Effector CD8-positive, alpha-beta T cell (primary cell): Measurements from ENCODE around the gene TRABD2A.
"Not testable (repeated sequence)": the region's sequence is repeated elsewhere in the genome, so short reads cannot be mapped to it uniquely, and the experiment has no call there.

ENCODE experiments used
- DNase-seq: peaks from one replicate; lab custom pipeline; 2025; lab: John Stamatoyannopoulos, UW
- total RNA-seq, 4 experiments: gene quantifications; one replicate each; lab custom pipeline; 2026; lab: John Stamatoyannopoulos, UW

The TRABD2A gene, protein sequence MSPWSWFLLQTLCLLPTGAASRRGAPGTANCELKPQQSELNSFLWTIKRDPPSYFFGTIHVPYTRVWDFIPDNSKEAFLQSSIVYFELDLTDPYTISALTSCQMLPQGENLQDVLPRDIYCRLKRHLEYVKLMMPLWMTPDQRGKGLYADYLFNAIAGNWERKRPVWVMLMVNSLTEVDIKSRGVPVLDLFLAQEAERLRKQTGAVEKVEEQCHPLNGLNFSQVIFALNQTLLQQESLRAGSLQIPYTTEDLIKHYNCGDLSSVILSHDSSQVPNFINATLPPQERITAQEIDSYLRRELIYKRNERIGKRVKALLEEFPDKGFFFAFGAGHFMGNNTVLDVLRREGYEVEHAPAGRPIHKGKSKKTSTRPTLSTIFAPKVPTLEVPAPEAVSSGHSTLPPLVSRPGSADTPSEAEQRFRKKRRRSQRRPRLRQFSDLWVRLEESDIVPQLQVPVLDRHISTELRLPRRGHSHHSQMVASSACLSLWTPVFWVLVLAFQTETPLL
- total RNA-seq, result 18.9 to 30.2 (median 24.6) reads per million in 4 experiments

DNA sequence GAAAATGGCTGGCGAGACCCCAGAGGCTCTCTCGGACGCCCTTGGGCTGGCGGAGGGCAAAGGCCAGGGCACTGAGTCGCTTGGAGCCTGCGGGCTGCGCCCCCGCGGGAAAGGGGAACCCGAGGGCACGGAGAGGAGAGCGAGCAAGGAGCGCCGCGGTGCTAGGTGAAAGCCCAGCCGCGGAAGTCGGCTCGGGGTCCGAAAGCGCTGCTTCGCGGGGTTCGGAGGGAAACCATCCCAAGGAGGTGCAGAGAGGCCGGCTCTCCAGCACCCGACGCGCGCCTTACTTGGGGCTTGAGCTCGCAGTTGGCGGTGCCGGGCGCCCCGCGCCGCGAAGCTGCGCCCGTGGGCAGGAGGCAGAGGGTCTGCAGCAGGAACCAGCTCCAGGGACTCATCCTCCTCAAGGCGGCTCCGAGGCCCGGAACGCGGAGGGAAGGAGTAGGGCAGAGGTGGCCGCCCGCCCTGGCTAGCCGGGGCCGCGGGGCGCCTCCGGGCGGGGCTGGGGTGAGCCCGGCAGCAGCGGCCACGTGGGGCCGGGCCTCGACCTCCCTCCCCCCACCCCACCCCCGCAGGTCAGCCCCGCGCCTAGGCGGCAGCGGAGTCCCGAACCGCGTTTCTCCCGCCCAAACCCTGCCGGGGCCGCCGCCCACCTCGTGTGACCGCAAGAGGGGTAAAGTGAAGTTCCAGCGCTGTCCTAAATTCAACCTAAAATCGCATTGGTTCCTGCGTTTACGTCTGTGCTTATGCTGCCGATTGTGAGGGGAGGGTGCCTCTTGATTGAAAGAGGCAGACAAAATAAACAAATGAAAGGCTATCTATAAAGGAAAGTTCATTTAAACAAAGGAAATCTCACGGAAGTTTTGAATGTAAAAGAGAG lies at the start of gene TRABD2A:
TRABD2A (minus strand) TSS at position 440 of the 877 bp plus-strand sequence; CDS start at position 395, 45 bp downstream.
- DNase-seq, result peak; percentile 43

DNA sequence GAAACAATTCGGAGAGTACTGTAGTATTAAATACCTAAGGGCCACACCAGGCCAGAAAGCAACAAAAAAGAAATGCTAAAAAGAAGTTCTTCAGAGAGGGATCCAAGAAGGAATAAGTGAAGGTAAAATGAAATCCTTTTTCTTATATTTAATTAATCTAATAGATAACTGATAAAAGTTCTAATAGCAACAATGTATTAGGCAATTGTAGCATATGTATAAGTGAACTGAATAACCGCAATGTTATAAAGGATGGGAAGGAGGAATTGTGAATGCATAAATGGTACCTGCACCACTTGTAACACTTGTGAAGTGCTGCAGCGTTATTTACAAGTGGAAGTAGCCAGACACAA lies 46.4 kb upstream of the TRABD2A start:
- no peak for DNase-seq

DNA sequence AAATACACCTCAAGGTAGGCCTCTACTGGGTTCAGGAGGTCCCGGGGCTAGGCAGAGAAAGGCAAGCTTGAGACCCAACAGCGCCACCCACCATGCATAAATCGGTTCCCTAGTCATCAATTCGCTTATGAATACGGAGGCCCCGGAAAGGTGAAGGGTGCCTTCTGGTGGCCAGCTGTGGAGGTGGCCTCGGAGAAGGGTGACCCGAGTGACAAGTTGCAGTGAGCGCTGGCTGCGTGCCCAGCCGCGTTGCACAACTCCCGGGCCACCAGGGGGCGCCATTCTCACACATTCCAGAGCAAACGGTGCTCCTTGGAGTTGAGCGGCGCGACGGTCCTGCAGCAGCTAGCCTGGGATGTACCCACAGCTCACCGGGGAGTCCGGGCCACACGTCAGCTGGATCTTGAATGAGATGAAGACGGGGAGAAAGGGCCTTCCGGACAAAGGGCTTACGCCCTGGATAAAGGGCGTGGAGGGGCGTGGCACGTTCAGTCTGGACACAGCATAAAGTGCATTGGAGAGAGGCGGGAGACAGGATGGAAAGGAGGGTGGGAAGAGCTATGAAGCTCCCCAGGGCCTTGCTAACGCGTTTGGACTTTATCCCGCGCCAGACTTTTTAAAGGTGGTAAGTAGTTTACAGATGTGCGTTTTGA lies 45.0 kb upstream of the TRABD2A start:
- peak; percentile 97 for DNase-seq

DNA sequence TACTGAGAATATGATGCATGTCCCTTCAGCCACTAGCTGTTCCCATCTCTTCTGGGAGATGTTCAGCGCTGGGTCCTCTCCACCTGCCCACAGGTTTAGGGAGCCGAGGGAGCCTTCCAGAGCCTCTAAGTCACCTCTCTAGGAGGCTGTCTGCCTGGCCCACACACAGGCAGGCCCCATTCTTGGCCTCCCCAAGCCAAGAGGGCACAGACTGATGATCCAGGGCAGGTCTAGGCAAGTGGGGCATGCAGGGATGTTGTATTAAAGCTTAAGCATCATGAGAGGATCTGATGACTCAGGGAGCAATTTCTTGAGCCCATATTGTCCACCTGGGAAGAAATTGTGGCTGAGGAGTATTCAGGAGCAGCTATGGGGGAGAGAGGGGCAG lies 44.4 kb upstream of the TRABD2A start:
- no peak for DNase-seq

DNA sequence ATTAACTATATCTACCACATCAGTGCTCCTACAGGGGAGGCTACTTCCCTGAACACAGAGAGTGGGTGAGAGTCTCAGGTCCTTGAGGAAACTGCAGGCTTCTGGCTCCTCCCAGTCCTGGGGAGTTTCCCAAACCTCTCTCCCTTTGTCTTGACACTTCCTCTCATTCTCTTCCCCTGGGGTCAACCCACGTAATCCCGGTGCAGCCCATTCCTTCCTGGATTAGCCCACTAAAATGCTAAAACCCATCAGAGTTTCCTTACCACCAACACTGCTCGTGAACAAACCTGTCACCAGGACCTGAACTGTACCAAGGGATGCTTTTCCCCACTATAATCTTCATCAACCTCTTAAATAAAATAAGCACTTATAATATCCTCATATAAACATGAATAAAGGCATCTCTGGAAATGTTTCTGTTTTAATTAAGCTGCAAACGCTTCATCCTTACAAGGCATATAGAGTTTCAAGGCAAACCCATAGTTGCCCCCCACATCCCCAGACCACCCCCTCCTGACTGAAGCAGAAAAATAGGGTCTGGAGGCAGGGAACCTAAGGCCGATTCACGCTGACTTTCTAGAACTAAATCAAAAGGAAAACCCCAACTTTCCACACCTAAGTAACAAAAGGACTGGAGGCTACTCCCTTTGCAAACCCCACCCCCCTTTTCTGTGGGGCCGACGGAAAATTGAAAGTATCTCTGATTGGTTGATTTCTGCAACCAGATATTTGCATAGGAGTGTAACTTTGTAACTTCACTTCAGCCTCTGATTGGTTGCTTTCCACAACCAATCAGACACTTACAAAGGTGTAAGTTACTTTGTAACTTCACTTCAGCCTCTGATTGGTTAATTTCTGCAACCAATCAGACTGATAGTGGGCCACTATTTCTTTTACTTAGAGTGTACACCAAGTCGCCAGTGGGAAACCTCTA lies 43.6 kb upstream of the TRABD2A start:
- DNase-seq, result peak; percentile 5

DNA sequence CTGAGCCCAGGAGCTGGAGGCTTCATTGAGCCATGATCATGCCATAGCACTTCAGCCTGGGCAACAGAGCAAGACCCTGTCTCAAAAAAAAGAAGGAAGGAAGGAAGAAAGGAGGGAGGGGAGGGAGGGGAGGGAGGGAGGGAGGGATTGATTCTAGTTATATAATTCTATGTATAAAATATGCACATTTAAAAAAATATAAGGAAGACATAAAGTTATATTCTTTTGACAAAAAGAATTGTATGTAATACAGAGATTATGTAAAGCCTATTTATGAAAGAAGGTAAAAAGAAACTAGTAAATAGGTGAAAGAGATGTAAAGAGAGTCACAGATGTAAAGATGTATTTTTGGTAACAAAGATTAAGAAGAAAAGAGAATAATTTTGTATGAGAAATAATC lies 42.1 kb upstream of the TRABD2A start:
- no peak for DNase-seq

DNA sequence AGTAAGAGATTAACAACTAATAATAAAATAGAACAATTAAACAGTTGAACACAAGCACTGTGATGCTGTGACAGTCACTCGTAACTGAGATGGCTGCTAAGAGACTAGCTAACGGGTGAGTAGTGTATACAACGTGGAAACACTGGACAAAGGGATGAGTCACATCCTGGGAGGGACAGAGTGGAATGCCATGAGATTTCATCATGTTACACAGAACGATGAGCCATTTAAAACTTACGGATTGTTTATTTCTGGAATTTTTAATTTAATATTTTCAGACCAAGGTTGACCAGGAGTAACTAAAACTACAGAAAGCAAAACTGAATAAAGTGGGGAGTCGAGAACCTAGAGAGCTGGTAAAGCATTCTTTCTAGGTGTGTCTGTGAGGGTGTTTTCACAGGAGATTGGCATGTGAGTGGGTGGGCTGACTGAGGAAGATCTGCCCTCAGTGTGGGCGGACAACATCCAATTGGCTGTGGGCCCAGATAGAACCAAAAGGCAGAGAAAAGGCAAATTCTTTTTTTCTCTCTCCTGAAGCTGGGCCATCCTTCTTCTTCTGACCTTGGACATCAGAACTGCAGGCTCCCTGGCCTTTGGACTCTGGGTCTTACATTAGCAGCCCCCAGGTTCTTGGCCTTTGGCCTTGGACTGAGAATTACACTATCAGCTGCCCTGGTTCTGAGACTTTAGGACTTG lies 39.1 kb upstream of the TRABD2A start:
- DNase-seq, result peak; percentile 10

DNA sequence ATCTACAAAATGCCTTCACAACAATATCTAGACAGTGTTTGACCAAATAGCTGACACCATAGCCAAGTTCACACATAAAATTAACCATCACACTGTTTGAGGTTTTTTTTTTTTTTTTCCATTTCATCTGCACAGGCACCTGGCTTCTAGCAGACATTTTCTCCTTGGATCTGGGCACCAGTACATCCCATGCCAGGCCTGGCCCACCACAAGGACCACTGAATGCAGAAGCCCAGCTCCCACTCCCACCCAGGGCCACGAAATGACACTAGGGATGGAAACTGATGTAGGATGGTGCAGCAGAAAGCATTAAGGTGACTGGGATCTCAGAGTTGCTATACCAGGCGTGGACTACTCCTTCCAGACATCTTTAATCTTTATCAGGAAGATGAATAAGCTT lies 37.5 kb upstream of the TRABD2A start:
- DNase-seq, result no peak

DNA sequence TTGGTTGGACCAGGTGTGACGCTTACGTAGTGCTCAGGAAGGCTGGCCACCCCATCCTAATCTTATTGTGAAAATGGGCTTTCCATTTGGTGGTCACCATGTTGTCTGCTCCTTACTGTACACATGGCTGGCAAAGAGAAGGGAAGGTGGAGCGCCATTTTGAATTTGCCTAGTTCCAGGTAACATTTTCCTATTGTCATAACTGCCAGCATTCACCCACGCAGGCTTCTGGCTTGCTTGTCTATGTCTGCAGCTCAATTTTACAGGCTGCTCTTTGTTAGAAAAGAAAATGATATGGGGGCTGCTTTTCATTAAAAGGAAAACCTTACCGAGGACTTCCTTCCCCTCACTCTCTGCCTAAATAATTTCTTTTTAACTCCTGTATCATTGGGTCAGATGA lies 36.9 kb upstream of the TRABD2A start:
- DNase-seq, result not testable (repeated sequence)

DNA sequence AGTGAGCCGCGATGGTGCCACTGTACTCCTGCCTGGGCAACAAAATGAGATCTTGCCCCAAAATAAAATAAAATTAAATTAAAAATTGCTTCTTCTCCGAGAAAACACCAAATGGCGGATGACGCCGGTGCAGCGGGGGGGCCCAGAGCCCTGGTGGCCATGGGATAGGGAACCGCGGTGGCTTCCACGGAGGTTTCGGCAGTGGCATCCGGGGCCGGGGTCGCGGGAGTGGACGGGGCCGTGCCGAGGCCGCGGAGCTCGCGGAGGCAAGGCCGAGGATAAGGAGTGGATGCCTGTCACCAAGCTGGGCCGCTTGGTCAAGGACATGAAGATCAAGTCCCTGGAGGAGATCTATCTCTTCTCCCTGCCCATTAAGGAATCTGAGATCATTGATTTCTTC lies 34.8 kb upstream of the TRABD2A start:
- DNase-seq, result not testable (repeated sequence)

DNA sequence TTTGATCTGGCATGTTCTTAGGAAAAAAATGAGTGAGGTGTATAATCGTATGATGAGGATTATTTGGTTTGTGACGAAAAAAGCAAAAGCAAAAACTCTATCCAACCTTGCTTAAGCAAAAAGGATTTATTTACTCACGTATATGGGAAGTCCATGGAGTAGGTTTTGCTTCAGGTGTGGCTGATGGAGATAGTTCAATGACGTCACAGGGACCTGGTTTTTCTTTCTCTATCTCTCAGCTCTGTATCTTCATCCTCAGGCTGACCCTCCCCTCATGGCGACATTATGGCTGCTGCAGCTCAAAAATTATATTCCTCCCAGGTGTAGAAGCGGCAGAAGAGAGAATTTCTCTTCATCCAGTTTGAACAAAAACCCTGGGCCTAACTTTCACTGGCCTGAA lies 33.5 kb upstream of the TRABD2A start:
- no peak for DNase-seq

DNA sequence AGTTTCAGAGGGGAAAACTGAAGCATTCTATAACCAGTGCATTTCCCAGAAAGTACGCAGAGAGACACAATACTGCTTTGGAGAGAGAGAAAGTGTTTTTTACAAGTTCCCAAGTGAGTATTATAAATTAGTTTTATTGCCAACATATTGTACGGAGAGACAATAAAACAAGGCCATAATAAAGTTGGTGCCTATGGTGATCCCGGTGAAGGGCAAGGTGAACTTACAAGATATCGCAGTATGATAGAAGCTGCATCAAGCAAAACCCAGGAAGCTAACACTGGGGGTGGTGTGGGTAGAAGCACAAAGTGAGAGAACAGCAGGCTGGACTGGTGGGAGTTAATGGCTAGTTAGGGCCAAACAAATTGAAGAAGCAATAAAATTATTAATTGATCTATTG lies 32.1 kb upstream of the TRABD2A start:
- DNase-seq, result no peak

DNA sequence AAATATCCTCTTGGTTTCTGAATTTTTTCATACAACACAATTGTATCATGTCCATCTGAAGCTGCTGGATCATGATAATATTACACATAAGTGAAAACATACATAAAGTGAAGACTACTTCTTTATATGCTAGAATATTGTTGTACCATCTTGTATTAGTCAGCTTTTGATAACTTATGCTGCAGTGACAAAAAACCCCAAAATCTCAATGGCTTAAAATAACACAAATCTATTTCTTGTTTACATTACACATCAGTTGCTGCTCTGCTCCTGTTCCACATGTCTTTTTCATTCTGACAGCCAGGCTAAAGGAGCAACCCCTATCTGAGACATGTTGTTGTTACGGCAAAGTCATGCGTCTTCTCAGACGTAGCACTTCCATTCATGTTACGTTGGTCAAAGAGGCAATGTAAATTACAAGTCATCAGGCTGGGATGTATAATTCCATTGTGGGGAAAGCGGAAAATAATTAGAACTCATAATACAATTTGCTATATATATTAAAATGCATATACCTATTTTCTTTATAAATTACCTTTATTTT lies 30.3 kb upstream of the TRABD2A start:
- DNase-seq, result no peak

DNA sequence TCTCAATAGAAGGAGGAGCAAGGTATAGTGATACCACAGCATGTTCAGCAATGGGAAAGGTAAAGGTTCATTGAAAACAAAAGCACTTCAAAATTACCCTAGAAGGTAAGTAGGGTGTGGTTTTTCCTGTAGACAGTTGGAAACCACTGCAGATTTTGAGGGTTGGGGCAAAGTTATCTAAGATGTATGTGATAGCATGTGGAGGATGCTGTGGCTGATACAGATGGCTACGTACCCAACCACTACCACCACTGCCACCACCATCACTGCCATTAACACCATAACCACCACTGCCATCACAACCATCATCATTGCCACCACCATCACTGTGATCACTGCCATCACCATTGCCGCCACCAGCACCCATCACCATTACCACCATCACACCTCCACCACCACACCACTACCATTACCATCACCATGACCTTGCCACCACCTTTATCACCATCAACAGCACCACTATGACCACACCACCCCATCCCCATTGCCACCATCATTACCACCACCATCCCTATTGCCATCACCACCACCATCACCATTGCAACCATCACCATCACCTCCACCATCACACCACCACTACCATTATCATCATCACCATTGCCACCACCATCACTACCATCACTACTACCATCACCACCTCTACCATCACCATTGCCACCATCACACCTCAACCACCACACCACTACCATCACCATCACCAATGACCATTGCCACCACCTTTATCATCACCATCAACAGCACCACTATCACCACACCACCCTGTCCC lies 28.2 kb upstream of the TRABD2A start:
- DNase-seq, result no peak

DNA sequence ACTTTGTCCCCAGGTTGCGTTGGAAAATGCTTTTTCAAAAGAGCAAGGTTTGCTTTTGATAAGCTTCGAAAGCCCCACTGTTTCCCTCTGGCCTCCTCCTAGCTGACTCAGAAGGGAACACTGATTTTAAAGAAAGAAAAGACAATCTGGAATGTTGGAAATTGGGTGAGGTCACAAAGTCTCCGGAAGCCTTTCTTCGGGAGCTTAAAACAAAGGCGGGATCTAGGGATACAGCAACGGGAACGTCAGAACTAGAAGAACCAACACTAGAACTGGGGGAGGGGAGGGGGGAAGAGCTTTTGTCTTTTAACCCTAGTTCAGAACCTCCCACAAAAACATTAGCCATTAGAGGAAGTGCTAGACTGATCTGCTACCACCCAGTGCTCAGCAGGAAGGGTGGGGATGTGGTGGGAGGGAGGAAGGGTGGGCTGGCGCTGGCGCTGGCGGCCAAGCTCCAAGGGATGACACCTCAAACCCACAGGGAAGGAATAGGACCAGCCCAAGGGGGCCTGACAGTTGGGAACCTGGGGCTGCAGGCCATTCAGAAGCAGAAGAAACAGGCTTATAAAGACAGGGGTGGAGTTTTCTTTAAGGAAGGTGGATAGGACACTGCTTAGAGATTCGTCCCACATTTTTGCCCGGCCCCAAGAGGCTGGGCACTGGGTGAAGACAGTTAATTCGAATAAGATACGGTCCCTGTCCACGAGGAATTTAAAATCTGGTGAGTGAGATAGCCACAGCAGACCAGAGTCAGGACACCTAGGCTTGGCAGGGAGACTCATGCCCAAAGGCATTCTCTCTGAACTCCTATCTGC lies 26.2 kb upstream of the TRABD2A start:
- peak; percentile 31 for DNase-seq

DNA sequence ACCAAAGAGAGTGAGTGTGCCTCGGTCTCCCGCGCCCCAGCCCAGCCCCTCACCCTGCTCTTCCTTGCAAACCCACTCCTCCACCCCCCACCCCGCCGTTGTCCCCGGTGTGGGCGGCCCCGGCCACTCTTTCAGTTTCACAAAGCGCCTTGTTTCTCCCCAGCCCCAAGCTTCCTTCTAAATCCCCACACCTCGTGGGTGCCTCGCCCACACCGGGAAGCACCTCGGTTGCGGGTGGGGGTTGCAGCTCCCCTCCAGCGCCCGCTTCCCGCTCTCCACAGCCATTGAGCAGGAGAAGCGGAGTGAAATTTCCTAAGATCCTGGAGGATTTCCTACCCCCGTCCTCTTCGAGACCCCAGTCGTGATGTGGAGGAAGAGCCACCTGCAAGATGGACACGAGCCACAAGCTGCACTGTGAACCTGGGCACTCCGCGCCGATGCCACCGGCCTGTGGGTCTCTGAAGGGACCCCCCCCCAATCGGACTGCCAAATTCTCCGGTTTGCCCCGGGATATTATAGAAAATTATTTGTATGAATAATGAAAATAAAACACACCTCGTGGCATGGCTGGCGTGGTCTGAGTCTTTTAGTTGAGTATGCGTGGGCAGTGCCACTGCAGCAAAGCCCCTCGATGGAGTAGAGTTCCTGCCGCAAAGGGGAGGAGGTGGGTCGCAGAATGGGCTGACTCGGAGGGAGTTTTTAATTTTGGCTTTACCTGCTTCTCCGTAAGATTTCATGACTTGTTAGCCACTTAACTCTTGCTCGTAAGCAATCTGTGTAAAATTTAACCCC lies 25.4 kb upstream of the TRABD2A start:
- peak; percentile 29 for DNase-seq

DNA sequence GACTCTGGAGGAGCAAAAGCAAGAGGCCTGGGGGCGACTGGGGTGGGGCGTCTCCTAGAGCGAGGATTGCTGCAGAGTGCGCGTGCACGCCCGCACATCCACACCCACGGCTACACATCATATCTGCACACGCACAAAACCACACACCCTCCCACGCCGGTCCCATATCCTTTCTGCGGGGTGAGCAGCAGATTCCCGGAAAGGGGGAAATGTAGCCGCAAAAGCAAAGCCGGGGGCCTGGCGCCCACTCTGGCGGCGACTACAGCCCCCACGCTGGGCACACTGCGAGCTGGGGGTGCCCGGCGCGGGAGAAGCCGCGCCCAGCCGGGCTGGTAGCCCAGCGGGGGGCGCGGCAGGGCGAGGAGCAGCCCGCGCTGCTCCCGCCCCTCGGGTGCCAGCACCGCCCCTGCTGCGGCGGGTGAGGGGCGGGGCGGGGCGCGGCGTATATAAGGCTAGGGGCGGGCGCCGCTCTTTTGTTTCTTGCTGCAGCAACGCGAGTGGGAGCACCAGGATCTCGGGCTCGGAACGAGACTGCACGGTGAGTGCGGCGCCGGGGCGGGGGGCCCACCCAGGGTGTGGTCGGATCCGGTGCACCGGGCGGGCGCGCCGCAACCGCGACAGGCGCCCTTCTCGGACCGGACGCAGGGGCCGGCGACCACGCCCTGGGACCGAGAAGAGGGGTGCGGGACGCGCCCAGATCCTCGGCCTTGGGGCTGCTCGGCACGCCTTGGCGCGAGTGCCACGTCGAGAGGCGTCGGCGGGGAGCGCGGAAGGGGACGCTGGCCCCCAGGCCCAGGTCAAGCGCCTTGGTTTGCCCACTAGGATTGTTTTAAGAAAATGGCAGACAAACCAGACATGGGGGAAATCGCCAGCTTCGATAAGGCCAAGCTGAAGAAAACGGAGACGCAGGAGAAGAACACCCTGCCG lies 24.6 kb upstream of the TRABD2A start, which contains the start of gene TMSB10:
TMSB10 (plus strand) TSS at position 476 of the 927 bp plus-strand sequence.
- peak; percentile 82 for DNase-seq
